Neural cell (in vitro differentiated cells): ENCODE measurements around the gene RYR3. TPM values are rescaled to one million over a fixed set of nuclear protein-coding genes. Genes with fewer than 3 reads are reported as not detected.

Source experiments
- H2AFZ ChIP-seq: fragments of 200-600, 300-800 bp; sonication (generic), shearing (Covaris generic); 2 replicates; pipeline ENCODE4 v1.6.0; 2014; ENCODE audit warnings: low read depth, mild to moderate bottlenecking, antibody characterized with exemption, low read length, moderate library complexity
- H3F3A ChIP-seq: fragments of 200-600 bp; shearing (Covaris generic); 2 replicates; pipeline ENCODE4 v1.6.1; 2016; ENCODE audit warnings: mild to moderate bottlenecking, moderate library complexity, mixed read lengths, antibody characterized with exemption, low read length; ENCODE audit not compliant: insufficient read depth, poor library complexity, severe bottlenecking
- H3K27ac ChIP-seq: fragments of 200-600, 300-800 bp; sonication (generic), shearing (Covaris generic); 2 replicates; pipeline ENCODE4 v1.5.1; 2014; ENCODE audit warnings: mild to moderate bottlenecking, low read length, moderate library complexity
- H3K27me3 ChIP-seq: fragments of 300-800, 200-600 bp; sonication (generic), shearing (Covaris generic); 2 replicates; pipeline ENCODE4 v1.6.0; 2014; ENCODE audit warnings: mild to moderate bottlenecking, low read depth, low read length, moderate library complexity; ENCODE audit not compliant: insufficient read depth
- H3K36me3 ChIP-seq: fragments of 300-800, 200-600 bp; sonication (generic), shearing (Covaris generic); 2 replicates; pipeline ENCODE4 v1.5.1; 2014; ENCODE audit warnings: mild to moderate bottlenecking, antibody characterized with exemption, low read length, moderate library complexity; ENCODE audit not compliant: insufficient read depth
- H3K4me2 ChIP-seq: fragments of 300-800, 200-600 bp; sonication (generic), shearing (Covaris generic); 2 replicates; pipeline ENCODE4 v1.6.0; 2014; ENCODE audit warnings: mild to moderate bottlenecking, low read length
- H3K4me3 ChIP-seq: fragments of 300-800, 200-600 bp; sonication (generic), shearing (Covaris generic); 2 replicates; pipeline ENCODE4 v1.5.1; 2014; ENCODE audit warnings: mild to moderate bottlenecking, low read length, moderate library complexity
- H3K79me2 ChIP-seq: fragments of 200-600 bp; shearing (Covaris generic); replicated peaks from 2 replicates; pipeline ENCODE4 v1.6.0; 2014; ENCODE audit warnings: mild to moderate bottlenecking, low read length, moderate library complexity; ENCODE audit not compliant: insufficient read depth
- H3K9ac ChIP-seq: fragments of 300-800, 200-600 bp; sonication (generic), shearing (Covaris generic); 2 replicates; pipeline ENCODE4 v1.6.1; 2016; ENCODE audit warnings: mild to moderate bottlenecking, low read length, mixed read lengths
- H3K9me2 ChIP-seq: fragments of 200-600 bp; shearing (Covaris generic); 2 replicates; pipeline ENCODE4 v1.6.1; 2016; ENCODE audit warnings: mild to moderate bottlenecking, low read length, mixed read lengths; ENCODE audit not compliant: insufficient read depth
- H3K9me3 ChIP-seq: fragments of 200-600, 300-800 bp; sonication (generic), shearing (Covaris generic); 2 replicates; pipeline ENCODE4 v1.6.1; 2016; ENCODE audit warnings: mild to moderate bottlenecking, mixed run types, low read length, moderate library complexity, mixed read lengths
- H4K20me1 ChIP-seq: fragments of 200-600 bp; shearing (Covaris generic); 2 replicates; pipeline ENCODE4 v1.6.1; 2016; ENCODE audit warnings: mild to moderate bottlenecking, mixed run types; ENCODE audit not compliant: insufficient read depth
- EP300 ChIP-seq: fragments of 450-650 bp; conservative IDR thresholded peaks from 2 replicates; pipeline ENCODE4 v1.6.1; 2014; ENCODE audit warnings: antibody characterized with exemption, mild to moderate bottlenecking, moderate library complexity; ENCODE audit not compliant: poor library complexity, severe bottlenecking
- EZH2 ChIP-seq: fragments of 200-600, 300-800 bp; shearing (Covaris generic), sonication (generic); IDR thresholded peaks from 2 replicates; pipeline ENCODE4 v1.6.1; 2014; ENCODE audit warnings: antibody characterized with exemption, low read length, borderline replicate concordance, mild to moderate bottlenecking; ENCODE audit not compliant: insufficient read depth, poor library complexity, severe bottlenecking
- MXI1 ChIP-seq: fragments of 450-650 bp; conservative IDR thresholded peaks from 2 replicates; pipeline ENCODE4 v1.6.1; 2014; ENCODE audit warnings: antibody characterized with exemption, mild to moderate bottlenecking; ENCODE audit not compliant: poor library complexity, severe bottlenecking
- POLR2AphosphoS5 ChIP-seq: IDR thresholded peaks from 2 replicates; pipeline ENCODE4 v1.6.1; 2012
- RAD21 ChIP-seq: fragments of 450-650 bp; conservative IDR thresholded peaks from 2 replicates; pipeline ENCODE4 v1.6.1; 2014; ENCODE audit warnings: antibody characterized with exemption, mild to moderate bottlenecking, moderate library complexity
- SMC3 ChIP-seq: fragments of 450-650 bp; conservative IDR thresholded peaks from 2 replicates; pipeline ENCODE4 v1.6.1; 2014; ENCODE audit warnings: antibody characterized with exemption, mild to moderate bottlenecking, moderate library complexity; ENCODE audit not compliant: poor library complexity
- TAF1 ChIP-seq: IDR thresholded peaks from 2 replicates; pipeline ENCODE4 v1.6.1; 2012; ENCODE audit warnings: low read depth
- polyA plus RNA-seq: library from polyadenylated mRNA; depleted of rRNA; stranded (reverse); fragments of >200 nt; gene quantifications from 2 replicates; pipeline ENCODE4 v1.2.3, GENCODE V29; 2014
- TF ChIP-seq, protein P1 (sequence below): IDR thresholded peaks from 2 replicates; pipeline ENCODE4 v1.6.1; 2012; ENCODE audit warnings: borderline replicate concordance
- TF ChIP-seq, protein P2 (sequence below): fragments of 450-650 bp; IDR thresholded peaks from 2 replicates; pipeline ENCODE4 v1.5.1; 2014; ENCODE audit warnings: antibody characterized with exemption, mild to moderate bottlenecking, moderate library complexity; ENCODE audit not compliant: poor library complexity, severe bottlenecking

The RYR3 gene
- polyA plus RNA-seq, 1 donor from 2014 or later, result 12.6 TPM

DNA sequence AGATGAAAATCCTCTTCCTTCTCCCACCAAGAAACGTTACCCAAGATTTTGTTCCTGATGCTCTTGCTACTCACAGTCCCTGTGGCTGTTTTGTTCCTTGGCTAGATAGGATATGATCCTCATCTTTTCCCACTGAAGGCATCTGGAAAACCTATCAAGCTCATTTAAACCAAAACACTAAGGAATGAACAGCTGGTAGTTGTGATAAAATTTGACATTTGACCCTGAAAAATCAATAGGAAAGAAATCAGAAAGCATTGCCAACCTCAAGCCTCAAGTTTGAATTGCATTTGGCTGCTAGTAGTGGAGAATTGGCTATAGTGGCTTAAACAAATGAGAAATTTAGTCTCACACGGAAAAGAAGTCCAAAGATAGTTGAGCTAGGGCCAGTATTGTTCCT, 486.9 kb downstream of the RYR3 start:
- Histone ChIP-seq H3K9me2 (no peaks in the 10 kb centered on the region), H4K20me1 (no peaks in the 10 kb centered on the region), H3K79me2 (no peaks in the 10 kb centered on the region), H3K27ac (no peak overlapping the region), H3K4me3 (no peak overlapping the region), H3K9me3 (no peaks in the 10 kb centered on the region), H2AFZ (no peak overlapping the region), H3K9ac (no peak overlapping the region), H3F3A (no peaks in the 10 kb centered on the region), H3K36me3 (no peaks in the 10 kb centered on the region), H3K27me3 (no peaks in the 10 kb centered on the region), H3K4me2 (no peak overlapping the region)
- TF ChIP-seq MXI1, result no peak
- no peak for TF ChIP-seq RAD21
- TF ChIP-seq EP300, result no peak
- no peak for TF ChIP-seq SMC3
- TF ChIP-seq, protein P1, sequence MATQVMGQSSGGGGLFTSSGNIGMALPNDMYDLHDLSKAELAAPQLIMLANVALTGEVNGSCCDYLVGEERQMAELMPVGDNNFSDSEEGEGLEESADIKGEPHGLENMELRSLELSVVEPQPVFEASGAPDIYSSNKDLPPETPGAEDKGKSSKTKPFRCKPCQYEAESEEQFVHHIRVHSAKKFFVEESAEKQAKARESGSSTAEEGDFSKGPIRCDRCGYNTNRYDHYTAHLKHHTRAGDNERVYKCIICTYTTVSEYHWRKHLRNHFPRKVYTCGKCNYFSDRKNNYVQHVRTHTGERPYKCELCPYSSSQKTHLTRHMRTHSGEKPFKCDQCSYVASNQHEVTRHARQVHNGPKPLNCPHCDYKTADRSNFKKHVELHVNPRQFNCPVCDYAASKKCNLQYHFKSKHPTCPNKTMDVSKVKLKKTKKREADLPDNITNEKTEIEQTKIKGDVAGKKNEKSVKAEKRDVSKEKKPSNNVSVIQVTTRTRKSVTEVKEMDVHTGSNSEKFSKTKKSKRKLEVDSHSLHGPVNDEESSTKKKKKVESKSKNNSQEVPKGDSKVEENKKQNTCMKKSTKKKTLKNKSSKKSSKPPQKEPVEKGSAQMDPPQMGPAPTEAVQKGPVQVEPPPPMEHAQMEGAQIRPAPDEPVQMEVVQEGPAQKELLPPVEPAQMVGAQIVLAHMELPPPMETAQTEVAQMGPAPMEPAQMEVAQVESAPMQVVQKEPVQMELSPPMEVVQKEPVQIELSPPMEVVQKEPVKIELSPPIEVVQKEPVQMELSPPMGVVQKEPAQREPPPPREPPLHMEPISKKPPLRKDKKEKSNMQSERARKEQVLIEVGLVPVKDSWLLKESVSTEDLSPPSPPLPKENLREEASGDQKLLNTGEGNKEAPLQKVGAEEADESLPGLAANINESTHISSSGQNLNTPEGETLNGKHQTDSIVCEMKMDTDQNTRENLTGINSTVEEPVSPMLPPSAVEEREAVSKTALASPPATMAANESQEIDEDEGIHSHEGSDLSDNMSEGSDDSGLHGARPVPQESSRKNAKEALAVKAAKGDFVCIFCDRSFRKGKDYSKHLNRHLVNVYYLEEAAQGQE, result no peak
- no peak for TF ChIP-seq EZH2
- TF ChIP-seq, protein P2, sequence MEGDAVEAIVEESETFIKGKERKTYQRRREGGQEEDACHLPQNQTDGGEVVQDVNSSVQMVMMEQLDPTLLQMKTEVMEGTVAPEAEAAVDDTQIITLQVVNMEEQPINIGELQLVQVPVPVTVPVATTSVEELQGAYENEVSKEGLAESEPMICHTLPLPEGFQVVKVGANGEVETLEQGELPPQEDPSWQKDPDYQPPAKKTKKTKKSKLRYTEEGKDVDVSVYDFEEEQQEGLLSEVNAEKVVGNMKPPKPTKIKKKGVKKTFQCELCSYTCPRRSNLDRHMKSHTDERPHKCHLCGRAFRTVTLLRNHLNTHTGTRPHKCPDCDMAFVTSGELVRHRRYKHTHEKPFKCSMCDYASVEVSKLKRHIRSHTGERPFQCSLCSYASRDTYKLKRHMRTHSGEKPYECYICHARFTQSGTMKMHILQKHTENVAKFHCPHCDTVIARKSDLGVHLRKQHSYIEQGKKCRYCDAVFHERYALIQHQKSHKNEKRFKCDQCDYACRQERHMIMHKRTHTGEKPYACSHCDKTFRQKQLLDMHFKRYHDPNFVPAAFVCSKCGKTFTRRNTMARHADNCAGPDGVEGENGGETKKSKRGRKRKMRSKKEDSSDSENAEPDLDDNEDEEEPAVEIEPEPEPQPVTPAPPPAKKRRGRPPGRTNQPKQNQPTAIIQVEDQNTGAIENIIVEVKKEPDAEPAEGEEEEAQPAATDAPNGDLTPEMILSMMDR, result no peak
- TF ChIP-seq TAF1, result no peak

GRCh38 chr15:33801954-33802353, 491.2 kb downstream of the RYR3 start:
- Histone ChIP-seq H3K4me3 (no peak overlapping the region), H3K79me2 (no peaks in the 10 kb centered on the region), H3F3A (no peaks in the 10 kb centered on the region), H3K36me3 (no peaks in the 10 kb centered on the region), H3K9me2 (no peaks in the 10 kb centered on the region), H3K4me2 (no peak overlapping the region), H3K27me3 (no peaks in the 10 kb centered on the region), H3K9me3 (no peaks in the 10 kb centered on the region), H3K9ac (no peak overlapping the region), H4K20me1 (no peaks in the 10 kb centered on the region), H2AFZ (no peak overlapping the region), H3K27ac (no peak overlapping the region)
- TF ChIP-seq, protein P1, result no peak
- TF ChIP-seq MXI1, result no peak
- no peak for TF ChIP-seq SMC3
- no peak for TF ChIP-seq EP300
- TF ChIP-seq POLR2AphosphoS5, result no peak
- TF ChIP-seq RAD21, result no peak
- TF ChIP-seq TAF1, result no peak
- TF ChIP-seq EZH2, result no peak
- TF ChIP-seq, protein P2, result no peak
